Ovary (tissue), 9 donors: ENCODE measurements around the gene SLC6A4. TPM values are rescaled to one million over a fixed set of nuclear protein-coding genes. Genes with fewer than 3 reads are reported as not detected.

ENCODE experiments used
- DNase-seq, 5 donors: peaks; one replicate each; pipeline ENCODE4 v3.0.0-alpha.2; 2019 to 2020
- H3K27ac ChIP-seq, 2 donors: fragments of 200-600 bp; one replicate each; pipeline versions ENCODE4 v1.5.1 to v1.8.0; 2019 to 2022
- H3K27me3 ChIP-seq: fragments of 200-600 bp; one replicate; pipeline ENCODE4 v1.8.0; 2022
- H3K36me3 ChIP-seq: fragments of 200-600 bp; sonication (generic); one replicate; pipeline ENCODE4 v1.5.1; 2019
- H3K4me1 ChIP-seq: one replicate; pipeline ENCODE4 v1.8.1; 2013; ENCODE audit warnings: mild to moderate bottlenecking, moderate library complexity; ENCODE audit not compliant: insufficient read depth
- H3K4me3 ChIP-seq: fragments of 200-600 bp; sonication (generic); one replicate; pipeline ENCODE4 v1.5.1; 2017
- H3K9me3 ChIP-seq, 2 donors: fragments of 200-600 bp in 1 of 2; sonication (generic) in 1 of 2; one replicate each; pipeline versions ENCODE4 v1.5.1 to v1.8.1; 2013 to 2019; ENCODE audit warnings: mild to moderate bottlenecking in 1 of 2, moderate library complexity in 1 of 2
- EP300 ChIP-seq: sonication (generic); formaldehyde crosslinking; IDR thresholded peaks from one replicate; pipeline ENCODE4 v1.6.1; 2017; ENCODE audit warnings: antibody characterized with exemption
- POLR2A ChIP-seq: fragments of 450-650 bp; IDR thresholded peaks from one replicate; pipeline ENCODE4 v1.6.1; 2017; ENCODE audit warnings: antibody characterized with exemption, mild to moderate bottlenecking, moderate library complexity
- WGBS, 3 donors: extraction: QIAGEN DNeasy Blood & Tissue Kit in 1 of 3; methylation state at CpG; one replicate each; pipeline versions ENCODE4 v1.1.5 to v1.1.7; 2013 to 2017; 5-methylcytosine and 5-hydroxymethylcytosine counted together
- intact Hi-C, 4 donors: fragments of 100-400 bp; cut with DNase I; formaldehyde crosslinking; loops; one replicate each; pipeline versions ENCODE4 v1.11.0 to v1.15.1; 2022 to 2023
- polyA plus RNA-seq, 2 donors: library from polyadenylated mRNA; stranded (reverse); fragments of 200-250 nt in 1 of 2; fragments of 350-450 nt in 1 of 2; fragmentation: Illumina TruSeq in 1 of 2; extraction: RNeasy Lipid Tissue Mini Kit (QIAGEN cat#74804) in 1 of 2; gene quantifications; one replicate each; pipeline ENCODE4 v1.2.3, GENCODE V29; 2013 to 2014
- total RNA-seq, 7 donors: library from RNA; depleted of rRNA in 2 of 7; stranded (reverse); fragments of >200 nt in 2 of 7; fragmentation: NEBNext Ultra II Directional in 3 of 7; extraction: Animal tissue kit (Norgen Biotek cat#: 25700) in 3 of 7; gene quantifications; one replicate each; pipeline versions ENCODE4 v1.1.0 to v1.2.4, GENCODE V29; 2016 to 2023
- TF ChIP-seq, protein P1 (sequence below), 3 donors: fragments of 450-650 bp in 2 of 3; fragments of 200-600 bp in 1 of 3; IDR thresholded peaks; one replicate each; pipeline versions ENCODE4 v1.5.1 to v1.8.0; 2016 to 2022; ENCODE audit warnings: antibody characterized with exemption in 3 of 3, mild to moderate bottlenecking in 1 of 3
- donor health status: DM: no; HTN: no; CAD: no; lungs with moderate emphysema.
- donor health status: DM: no; HTN: no; CAD: no.
- donor health status: Bipolar disorder and iron deficiency.
- donor health status: DM: yes; HTN: yes; CAD: no.
- donor health status: DM: no; HTN: no; CAD: no.
- donor health status: DM: yes; HTN: yes; CAD: no.

The SLC6A4 gene
- total and polyA plus RNA-seq, 9 donors: 0.05 to 8.3 (median 0.87) TPM; not detected in 4

DNA sequence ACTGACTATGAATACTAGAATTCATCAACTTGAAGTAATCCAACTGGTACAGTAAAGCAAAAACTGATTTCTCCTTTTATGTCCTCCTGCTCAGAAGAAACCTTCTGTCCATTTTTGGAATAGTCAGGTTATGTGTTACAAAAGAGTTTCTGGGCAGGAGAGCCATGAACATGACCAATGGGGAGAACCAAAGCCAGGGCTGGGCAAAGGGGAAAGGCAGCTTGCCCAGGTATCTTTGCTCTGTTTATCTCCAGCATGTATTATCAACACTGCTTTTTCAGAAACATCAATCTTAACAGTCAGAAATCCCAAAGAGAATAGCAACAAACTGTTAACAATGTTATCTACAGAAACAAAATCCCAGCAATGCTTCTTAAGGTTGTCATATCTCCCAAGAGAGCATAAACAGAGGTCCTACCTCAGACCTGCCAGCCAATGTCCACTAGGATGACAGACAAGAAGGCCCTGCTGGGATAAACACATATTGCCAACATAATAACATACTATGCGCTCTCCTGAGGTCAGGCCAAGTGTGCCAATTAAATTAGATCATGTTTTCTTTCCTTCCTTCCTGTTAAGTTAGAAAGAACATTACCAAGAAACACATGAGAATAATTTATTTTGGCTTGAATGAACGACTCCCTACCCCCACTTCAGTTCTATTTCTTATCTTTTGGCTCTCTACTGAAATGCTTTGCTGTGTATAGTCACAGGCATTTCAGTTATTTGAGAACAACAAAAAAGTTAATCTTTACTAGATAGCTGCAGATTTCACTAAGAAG is 28.2 kb upstream of the SLC6A4 start:
- WGBS, 3 donors: 6 to 12% (median 8%) methylated on average over 2 of the region's 2 CpGs
- DNase-seq: no peak
- no peaks in the 10 kb centered on the region for H3K36me3 ChIP-seq
- no peak for TF ChIP-seq POLR2A
- no peak for TF ChIP-seq EP300
- TF ChIP-seq, protein P1, sequence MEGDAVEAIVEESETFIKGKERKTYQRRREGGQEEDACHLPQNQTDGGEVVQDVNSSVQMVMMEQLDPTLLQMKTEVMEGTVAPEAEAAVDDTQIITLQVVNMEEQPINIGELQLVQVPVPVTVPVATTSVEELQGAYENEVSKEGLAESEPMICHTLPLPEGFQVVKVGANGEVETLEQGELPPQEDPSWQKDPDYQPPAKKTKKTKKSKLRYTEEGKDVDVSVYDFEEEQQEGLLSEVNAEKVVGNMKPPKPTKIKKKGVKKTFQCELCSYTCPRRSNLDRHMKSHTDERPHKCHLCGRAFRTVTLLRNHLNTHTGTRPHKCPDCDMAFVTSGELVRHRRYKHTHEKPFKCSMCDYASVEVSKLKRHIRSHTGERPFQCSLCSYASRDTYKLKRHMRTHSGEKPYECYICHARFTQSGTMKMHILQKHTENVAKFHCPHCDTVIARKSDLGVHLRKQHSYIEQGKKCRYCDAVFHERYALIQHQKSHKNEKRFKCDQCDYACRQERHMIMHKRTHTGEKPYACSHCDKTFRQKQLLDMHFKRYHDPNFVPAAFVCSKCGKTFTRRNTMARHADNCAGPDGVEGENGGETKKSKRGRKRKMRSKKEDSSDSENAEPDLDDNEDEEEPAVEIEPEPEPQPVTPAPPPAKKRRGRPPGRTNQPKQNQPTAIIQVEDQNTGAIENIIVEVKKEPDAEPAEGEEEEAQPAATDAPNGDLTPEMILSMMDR (IDR thresholded peaks at IDR 0.05): no peak
- H3K9me3 ChIP-seq: no peaks in the 10 kb centered on the region
- H3K4me3 ChIP-seq: no peak overlapping the region
- H3K27me3 ChIP-seq: no peaks in the 10 kb centered on the region
- no peak overlapping the region for H3K27ac ChIP-seq
- intact Hi-C loops: no loop called here
- H3K4me1 ChIP-seq: peaks cover 5% of the 10 kb centered on the region

DNA sequence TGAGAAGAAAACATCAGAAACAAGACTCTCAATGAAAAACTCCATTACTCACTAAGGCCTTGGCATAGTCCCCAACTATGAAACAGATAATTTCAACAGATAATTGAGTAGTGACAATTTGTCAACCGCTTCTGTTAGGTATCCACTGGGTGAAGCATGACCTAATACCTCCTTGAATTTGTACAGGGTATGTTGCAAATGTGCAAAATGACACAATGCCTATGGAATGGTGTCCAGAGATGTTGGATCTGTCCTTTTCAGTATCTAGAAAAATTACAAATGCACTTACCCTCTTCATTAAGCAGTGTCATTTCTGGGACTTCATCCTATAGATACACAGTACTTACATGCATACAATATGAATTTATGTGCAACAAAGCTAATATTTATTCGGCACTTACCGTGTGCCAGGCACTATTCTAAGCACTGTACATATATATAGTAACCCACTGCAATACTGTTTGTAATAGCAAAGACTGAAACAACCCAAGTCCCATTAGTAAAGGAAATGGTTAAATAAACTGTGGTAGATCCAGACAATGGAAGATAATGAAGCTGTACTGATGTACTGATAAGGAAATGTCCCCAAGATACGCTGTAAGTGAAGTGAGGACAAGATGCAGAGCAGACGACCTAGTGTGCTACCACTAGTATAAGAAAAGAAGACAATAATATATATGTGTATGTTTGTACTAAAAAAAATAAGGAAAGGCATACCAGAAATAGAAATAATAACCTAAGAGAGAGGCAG is 21.4 kb upstream of the SLC6A4 start:
- H3K4me1 ChIP-seq: no peaks in the 10 kb centered on the region
- no peaks in the 10 kb centered on the region for H3K36me3 ChIP-seq
- WGBS, 3 donors: 90 to 93% (median 91%) methylated on average over 5 of the region's 5 CpGs
- no peaks in the 10 kb centered on the region for H3K9me3 ChIP-seq
- no peak overlapping the region for H3K27ac ChIP-seq
- H3K4me3 ChIP-seq: no peak overlapping the region
- no peak for DNase-seq
- intact Hi-C loops: no loop called here
- H3K27me3 ChIP-seq: no peaks in the 10 kb centered on the region
- TF ChIP-seq POLR2A (no peak), EP300 (no peak)
- TF ChIP-seq, protein P1 (IDR thresholded peaks at IDR 0.05): no peak

DNA sequence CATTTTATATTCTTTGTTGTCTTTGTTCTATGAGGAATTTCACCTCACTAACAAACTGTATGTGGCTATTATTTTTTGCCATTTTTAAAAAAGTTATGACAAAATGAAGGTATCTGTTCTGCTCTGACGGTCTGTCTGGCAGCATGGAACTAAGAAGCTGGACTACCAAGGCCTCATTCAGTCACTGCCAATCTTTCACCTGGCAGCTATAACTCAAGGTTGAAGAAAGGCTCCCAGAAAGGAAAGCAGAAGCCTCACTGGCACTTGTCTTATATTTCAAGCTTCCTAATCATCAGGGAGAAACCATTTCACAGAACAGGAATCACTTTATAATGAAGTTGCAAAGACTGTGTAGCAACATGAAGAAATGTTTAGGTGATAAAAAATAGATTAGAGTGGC is 18.7 kb upstream of the SLC6A4 start:
- WGBS, 3 donors: 74 to 82% (median 78%) methylated on average over 1 of the region's 1 CpG
- H3K36me3 ChIP-seq: no peaks in the 10 kb centered on the region
- no peaks in the 10 kb centered on the region for H3K9me3 ChIP-seq
- no peak overlapping the region for H3K27ac ChIP-seq
- TF ChIP-seq EP300 (no peak), POLR2A (no peak)
- TF ChIP-seq, protein P1 (IDR thresholded peaks at IDR 0.05): no peak
- DNase-seq: no peak
- no peak overlapping the region for H3K4me3 ChIP-seq
- intact Hi-C loops: no loop called here
- no peaks in the 10 kb centered on the region for H3K4me1 ChIP-seq
- H3K27me3 ChIP-seq: no peaks in the 10 kb centered on the region

DNA sequence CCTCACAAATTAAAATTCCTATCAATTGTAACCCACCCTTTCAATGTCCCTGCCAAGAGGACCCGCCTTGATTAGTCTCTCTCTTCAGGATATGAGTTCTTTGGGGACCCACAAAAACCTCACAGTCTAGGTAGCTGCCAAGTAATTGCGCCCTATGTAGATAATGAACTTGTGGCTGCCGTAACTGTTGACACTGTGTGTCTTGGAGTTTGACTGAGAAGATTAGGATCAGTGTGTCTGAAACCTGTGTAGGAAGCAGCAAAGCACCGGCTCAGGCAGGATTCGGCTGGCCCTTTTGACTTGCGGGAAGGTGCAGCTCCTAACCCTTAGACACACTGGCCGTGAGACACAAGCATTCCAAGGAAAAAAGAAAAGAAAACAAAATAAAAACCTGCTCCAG is 17.8 kb upstream of the SLC6A4 start:
- Histone ChIP-seq H3K9me3 (no peaks in the 10 kb centered on the region), H3K4me1 (no peaks in the 10 kb centered on the region), H3K27me3 (no peaks in the 10 kb centered on the region), H3K36me3 (no peaks in the 10 kb centered on the region), H3K27ac (no peak overlapping the region), H3K4me3 (no peak overlapping the region)
- 61 to 71% (median 65%) methylated on average over 7 of the region's 7 CpGs for WGBS, 3 donors
- intact Hi-C loops: no loop called here
- DNase-seq: no peak
- TF ChIP-seq POLR2A (no peak), EP300 (no peak)
- TF ChIP-seq, protein P1 (IDR thresholded peaks at IDR 0.05): no peak
